ENCODE measurements around the gene ANGPTL7. TPM values are rescaled to one million over a fixed set of nuclear protein-coding genes. Genes with fewer than 3 reads are reported as not detected.

Gene ANGPTL7
- total RNA-seq, 1 experiment from 2014 or later = not detected

GRCh38 chr1:11147197-11147770 lies 41.9 kb upstream of the ANGPTL7 start:
- ChIA-PET RAD21 (ENCODE audit: low non-redundant PET in 1 of 2, low total read pairs in 2 of 2, uncharacterized antibody in 2 of 2, unreplicated experiment in 2 of 2) (no interaction called here), CTCF (no interaction called here)
- no peak overlapping the region for H3K4me2 ChIP-seq (ENCODE audit: low read length)

More at GRCh38 chr1:11147197-11147770, 41.9 kb upstream of the ANGPTL7 start:
- H3K4me3 ChIP-seq (replicated peaks in 1 of 2; ENCODE audit: low read depth in 1 of 2, low read length in 2 of 2) = no peak overlapping the region
- no peaks in the 10 kb centered on the region for H3K4me1 ChIP-seq (ENCODE audit: control insufficient read depth in 1 of 2, insufficient read depth in 2 of 2, low read length in 2 of 2)
- BruUV-seq (replicated peaks) = no TSS peak
- H3K9me3 ChIP-seq (ENCODE audit: control insufficient read depth in 1 of 2, insufficient read depth in 1 of 2, low read depth in 1 of 2, low read length in 2 of 2) = no peaks in the 10 kb centered on the region
- H2AFZ ChIP-seq (ENCODE audit: low read depth, low read length, poor library complexity, severe bottlenecking) = no peak overlapping the region
- H4K20me1 ChIP-seq (ENCODE audit: insufficient read depth) = no peaks in the 10 kb centered on the region
- intact Hi-C loops (cut with micrococcal nuclease) = no loop called here
- POLR2A ChIA-PET = no interaction called here
- TF ChIP-seq EZH2phosphoT487 (IDR thresholded peaks at IDR 0.05; ENCODE audit: borderline replicate concordance) = no peak
- no peak for TF ChIP-seq ELF1 (IDR thresholded peaks at IDR 0.05; ENCODE audit: borderline replicate concordance, low read depth)
- no peak for TF ChIP-seq EGR1 (IDR thresholded peaks at IDR 0.05; ENCODE audit: low read depth)
- no peak for TF ChIP-seq ZFX (IDR thresholded peaks at IDR 0.05)
- no peak for TF ChIP-seq CBX3 (IDR thresholded peaks at IDR 0.05; ENCODE audit: low read depth)
- TF ChIP-seq POLR2A (IDR thresholded peaks at IDR 0.05; ENCODE audit: borderline replicate concordance, extremely low read depth, insufficient read depth, insufficient read length) = no peak
- no peak for TF ChIP-seq POLR2AphosphoS5 (IDR thresholded peaks at IDR 0.05; ENCODE audit: low read depth, low read length)
- TF ChIP-seq CEBPB (IDR thresholded peaks at IDR 0.05; ENCODE audit: low read depth) = no peak
- TF ChIP-seq EZH2 (IDR thresholded peaks at IDR 0.05) = no peak
- no peak for TF ChIP-seq SP1 (IDR thresholded peaks at IDR 0.05; ENCODE audit: low read depth)
- TF ChIP-seq ZBTB33 (IDR thresholded peaks at IDR 0.05; ENCODE audit: extremely low read depth, insufficient replicate concordance, low read length) = no peak
- TF ChIP-seq REST (IDR thresholded peaks at IDR 0.05; ENCODE audit: low read depth) = no peak
- no peak for TF ChIP-seq ZNF274 (IDR thresholded peaks at IDR 0.05; ENCODE audit: low read depth, low read length)
- no peak for TF ChIP-seq MAX (IDR thresholded peaks at IDR 0.05)
- TF ChIP-seq SRF (IDR thresholded peaks at IDR 0.05; ENCODE audit: low read depth) = no peak
- TF ChIP-seq SIN3A (IDR thresholded peaks at IDR 0.05; ENCODE audit: low read depth) = no peak
- no peak for TF ChIP-seq RAD21 (IDR thresholded peaks at IDR 0.05; ENCODE audit: low read depth)
- no peak for TF ChIP-seq YY1 (IDR thresholded peaks at IDR 0.05; ENCODE audit: extremely low read depth, insufficient replicate concordance, low read depth, low read length)
- no peak for TF ChIP-seq TCF7L2 (IDR thresholded peaks at IDR 0.05; ENCODE audit: borderline replicate concordance, extremely low read depth, insufficient read depth, insufficient read length)
- H3K9ac ChIP-seq (ENCODE audit: low read length) = no peak overlapping the region
- H3K27me3 ChIP-seq (ENCODE audit: insufficient read depth, low read length) = no peaks in the 10 kb centered on the region
- H3K9me2 ChIP-seq (ENCODE audit: insufficient read depth) = no peaks in the 10 kb centered on the region
- H3K79me2 ChIP-seq (ENCODE audit: insufficient read depth, low read length) = no peaks in the 10 kb centered on the region
- ATAC-seq = no peak
- H3K27ac ChIP-seq (ENCODE audit: low read depth, low read length) = no peak overlapping the region
- DNase-seq (ENCODE audit: low read depth, low spot score) = no peak
- H3K36me3 ChIP-seq (ENCODE audit: control insufficient read depth in 1 of 2, insufficient read depth in 2 of 2, low read length in 2 of 2) = peaks cover 12 to 26% of the 10 kb centered on the region in 2 experiments; a peak in 3 of 4 replicates
